WTC11 (cell line): Measurements from ENCODE around the gene TRMT2A. TPM values are rescaled to one million over a fixed set of nuclear protein-coding genes. Genes with fewer than 3 reads are reported as not detected.

Experiments used
- ATAC-seq: fragments of 200-7000 bp; cut with Tn5 transposase; 2 replicates; pipeline ENCODE4 v1.10.0; 2021; ENCODE audit warnings: mild to moderate bottlenecking, moderate library complexity
- CTCF ChIA-PET: fragments of 300-600 bp; sonication (Branson Sonifier 250); formaldehyde crosslinking; loops from one replicate; lab custom pipeline; 2021; ENCODE audit warnings: antibody characterized with exemption; lab: Charles Lee
- POLR2A ChIA-PET: fragments of 350-600 bp; sonication (Branson Sonifier 250); formaldehyde crosslinking; loops from one replicate; lab custom pipeline; 2021; ENCODE audit warnings: antibody characterized with exemption; lab: Charles Lee
- DNase-seq: peaks from one replicate; pipeline ENCODE4 v3.0.0; 2021; ENCODE audit warnings: low spot score
- H3K27ac Mint-ChIP-seq: 2 replicates; pipeline ENCODE4 v1.8.0; 2021; ENCODE audit warnings: mixed read lengths
- H3K27me3 Mint-ChIP-seq: 2 replicates; pipeline ENCODE4 v1.8.0; 2021; ENCODE audit warnings: low read depth, mild to moderate bottlenecking, moderate library complexity, mixed read lengths
- H3K36me3 Mint-ChIP-seq: 2 replicates; pipeline ENCODE4 v1.8.0; 2021; ENCODE audit warnings: mixed read lengths
- H3K4me1 Mint-ChIP-seq: 2 replicates; pipeline ENCODE4 v1.8.0; 2022; ENCODE audit warnings: mixed read lengths
- H3K4me3 Mint-ChIP-seq: 2 replicates; pipeline ENCODE4 v1.8.0; 2021; ENCODE audit warnings: mild to moderate bottlenecking, moderate library complexity, mixed read lengths
- H3K9me3 Mint-ChIP-seq: 2 replicates; pipeline ENCODE4 v1.8.0; 2021; ENCODE audit warnings: mixed read lengths
- E2F4 ChIP-seq: sonication (generic); formaldehyde crosslinking; IDR thresholded peaks from 2 replicates; pipeline ENCODE4 v1.8.1; 2022; ENCODE audit warnings: low read depth, mild to moderate bottlenecking, moderate library complexity, missing genetic modification reagents, borderline replicate concordance
- E2F5 ChIP-seq: sonication (generic); formaldehyde crosslinking; IDR thresholded peaks from 2 replicates; pipeline ENCODE4 v1.8.1; 2022; ENCODE audit warnings: mild to moderate bottlenecking, moderate library complexity, missing genetic modification reagents
- EMX1 ChIP-seq: fragments of 250-450 bp; sonication (Bioruptor Pico); IDR thresholded peaks from 2 replicates; pipeline ENCODE4 v1.8.0; 2021; ENCODE audit warnings: mild to moderate bottlenecking
- NFATC4 ChIP-seq: fragments of 250-450 bp; sonication (Bioruptor Pico); IDR thresholded peaks from 2 replicates; pipeline ENCODE4 v1.9.0; 2021; ENCODE audit warnings: mild to moderate bottlenecking
- OVOL2 ChIP-seq: fragments of 250-450 bp; sonication (Bioruptor Pico); IDR thresholded peaks from 2 replicates; pipeline ENCODE4 v1.9.0; 2021; ENCODE audit warnings: mild to moderate bottlenecking, borderline replicate concordance
- TEAD4 ChIP-seq: sonication (generic); formaldehyde crosslinking; IDR thresholded peaks from 2 replicates; pipeline ENCODE4 v1.8.0; 2022; ENCODE audit warnings: mild to moderate bottlenecking, missing genetic modification reagents
- ZNF423 ChIP-seq: fragments of 250-450 bp; sonication (Bioruptor Pico); IDR thresholded peaks from 2 replicates; pipeline ENCODE4 v2.1.2; 2022; ENCODE audit warnings: mild to moderate bottlenecking, moderate library complexity
- total RNA-seq: library from RNA; stranded (reverse); gene quantifications from 3 replicates; pipeline ENCODE4 v1.2.3, GENCODE V29; 2021
- TF ChIP-seq, protein P1 (sequence below): sonication (generic); formaldehyde crosslinking; IDR thresholded peaks from 2 replicates; pipeline ENCODE4 v1.8.0; 2023; ENCODE audit warnings: missing genetic modification reagents, mild to moderate bottlenecking, borderline replicate concordance
- TF ChIP-seq, protein P2 (sequence below): sonication (generic); formaldehyde crosslinking; IDR thresholded peaks from 2 replicates; pipeline ENCODE4 v1.8.1; 2023; ENCODE audit warnings: mild to moderate bottlenecking, missing genetic modification reagents, moderate library complexity
- TF ChIP-seq, protein P3 (sequence below): sonication (generic); formaldehyde crosslinking; IDR thresholded peaks from 2 replicates; pipeline ENCODE4 v1.8.0; 2022; ENCODE audit warnings: mild to moderate bottlenecking, missing genetic modification reagents
- TF ChIP-seq, protein P4 (sequence below): sonication (generic); formaldehyde crosslinking; IDR thresholded peaks from 2 replicates; pipeline ENCODE4 v1.8.0; 2022; ENCODE audit warnings: mild to moderate bottlenecking, missing genetic modification reagents
- TF ChIP-seq, protein P5 (sequence below): sonication (generic); formaldehyde crosslinking; IDR thresholded peaks from 2 replicates; pipeline ENCODE4 v1.8.1; 2023; ENCODE audit warnings: mild to moderate bottlenecking, missing genetic modification reagents
- TF ChIP-seq, protein P6 (sequence below): sonication (generic); formaldehyde crosslinking; IDR thresholded peaks from 2 replicates; pipeline ENCODE4 v1.8.1; 2023; ENCODE audit warnings: mild to moderate bottlenecking, missing genetic modification reagents, moderate library complexity

Gene TRMT2A
- total RNA-seq, 1 experiment from 2014 or later, result 68.6 TPM

GRCh38 chr22:20095521-20095920 lies 21.5 kb downstream of the TRMT2A start:
- ChIA-PET POLR2A (no interaction called here), CTCF (no interaction called here)
- Mint-ChIP-seq H3K27me3 (no peaks in the 10 kb centered on the region), H3K9me3 (no peaks in the 10 kb centered on the region), H3K36me3 (peaks cover 93% of the 10 kb centered on the region), H3K27ac (no peak overlapping the region), H3K4me3 (no peak overlapping the region), H3K4me1 (peaks cover 12% of the 10 kb centered on the region)
- TF ChIP-seq, protein P1, sequence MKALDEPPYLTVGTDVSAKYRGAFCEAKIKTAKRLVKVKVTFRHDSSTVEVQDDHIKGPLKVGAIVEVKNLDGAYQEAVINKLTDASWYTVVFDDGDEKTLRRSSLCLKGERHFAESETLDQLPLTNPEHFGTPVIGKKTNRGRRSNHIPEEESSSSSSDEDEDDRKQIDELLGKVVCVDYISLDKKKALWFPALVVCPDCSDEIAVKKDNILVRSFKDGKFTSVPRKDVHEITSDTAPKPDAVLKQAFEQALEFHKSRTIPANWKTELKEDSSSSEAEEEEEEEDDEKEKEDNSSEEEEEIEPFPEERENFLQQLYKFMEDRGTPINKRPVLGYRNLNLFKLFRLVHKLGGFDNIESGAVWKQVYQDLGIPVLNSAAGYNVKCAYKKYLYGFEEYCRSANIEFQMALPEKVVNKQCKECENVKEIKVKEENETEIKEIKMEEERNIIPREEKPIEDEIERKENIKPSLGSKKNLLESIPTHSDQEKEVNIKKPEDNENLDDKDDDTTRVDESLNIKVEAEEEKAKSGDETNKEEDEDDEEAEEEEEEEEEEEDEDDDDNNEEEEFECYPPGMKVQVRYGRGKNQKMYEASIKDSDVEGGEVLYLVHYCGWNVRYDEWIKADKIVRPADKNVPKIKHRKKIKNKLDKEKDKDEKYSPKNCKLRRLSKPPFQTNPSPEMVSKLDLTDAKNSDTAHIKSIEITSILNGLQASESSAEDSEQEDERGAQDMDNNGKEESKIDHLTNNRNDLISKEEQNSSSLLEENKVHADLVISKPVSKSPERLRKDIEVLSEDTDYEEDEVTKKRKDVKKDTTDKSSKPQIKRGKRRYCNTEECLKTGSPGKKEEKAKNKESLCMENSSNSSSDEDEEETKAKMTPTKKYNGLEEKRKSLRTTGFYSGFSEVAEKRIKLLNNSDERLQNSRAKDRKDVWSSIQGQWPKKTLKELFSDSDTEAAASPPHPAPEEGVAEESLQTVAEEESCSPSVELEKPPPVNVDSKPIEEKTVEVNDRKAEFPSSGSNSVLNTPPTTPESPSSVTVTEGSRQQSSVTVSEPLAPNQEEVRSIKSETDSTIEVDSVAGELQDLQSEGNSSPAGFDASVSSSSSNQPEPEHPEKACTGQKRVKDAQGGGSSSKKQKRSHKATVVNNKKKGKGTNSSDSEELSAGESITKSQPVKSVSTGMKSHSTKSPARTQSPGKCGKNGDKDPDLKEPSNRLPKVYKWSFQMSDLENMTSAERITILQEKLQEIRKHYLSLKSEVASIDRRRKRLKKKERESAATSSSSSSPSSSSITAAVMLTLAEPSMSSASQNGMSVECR (CRISPR knock-in tag), result no peak
- TF ChIP-seq, protein P2, sequence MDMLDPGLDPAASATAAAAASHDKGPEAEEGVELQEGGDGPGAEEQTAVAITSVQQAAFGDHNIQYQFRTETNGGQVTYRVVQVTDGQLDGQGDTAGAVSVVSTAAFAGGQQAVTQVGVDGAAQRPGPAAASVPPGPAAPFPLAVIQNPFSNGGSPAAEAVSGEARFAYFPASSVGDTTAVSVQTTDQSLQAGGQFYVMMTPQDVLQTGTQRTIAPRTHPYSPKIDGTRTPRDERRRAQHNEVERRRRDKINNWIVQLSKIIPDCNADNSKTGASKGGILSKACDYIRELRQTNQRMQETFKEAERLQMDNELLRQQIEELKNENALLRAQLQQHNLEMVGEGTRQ (CRISPR knock-in tag), result no peak
- TF ChIP-seq, protein P3, sequence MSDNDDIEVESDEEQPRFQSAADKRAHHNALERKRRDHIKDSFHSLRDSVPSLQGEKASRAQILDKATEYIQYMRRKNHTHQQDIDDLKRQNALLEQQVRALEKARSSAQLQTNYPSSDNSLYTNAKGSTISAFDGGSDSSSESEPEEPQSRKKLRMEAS (CRISPR knock-in tag), result no peak
- TF ChIP-seq ZNF423 (CRISPR knock-in tag) (no peak), E2F5 (CRISPR knock-in tag) (no peak), NFATC4 (CRISPR knock-in tag) (no peak), OVOL2 (CRISPR knock-in tag) (no peak), TEAD4 (CRISPR knock-in tag) (no peak), E2F4 (CRISPR knock-in tag) (no peak), EMX1 (CRISPR knock-in tag) (no peak)
- TF ChIP-seq, protein P4, sequence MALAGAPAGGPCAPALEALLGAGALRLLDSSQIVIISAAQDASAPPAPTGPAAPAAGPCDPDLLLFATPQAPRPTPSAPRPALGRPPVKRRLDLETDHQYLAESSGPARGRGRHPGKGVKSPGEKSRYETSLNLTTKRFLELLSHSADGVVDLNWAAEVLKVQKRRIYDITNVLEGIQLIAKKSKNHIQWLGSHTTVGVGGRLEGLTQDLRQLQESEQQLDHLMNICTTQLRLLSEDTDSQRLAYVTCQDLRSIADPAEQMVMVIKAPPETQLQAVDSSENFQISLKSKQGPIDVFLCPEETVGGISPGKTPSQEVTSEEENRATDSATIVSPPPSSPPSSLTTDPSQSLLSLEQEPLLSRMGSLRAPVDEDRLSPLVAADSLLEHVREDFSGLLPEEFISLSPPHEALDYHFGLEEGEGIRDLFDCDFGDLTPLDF (CRISPR knock-in tag), result no peak
- TF ChIP-seq, protein P5, sequence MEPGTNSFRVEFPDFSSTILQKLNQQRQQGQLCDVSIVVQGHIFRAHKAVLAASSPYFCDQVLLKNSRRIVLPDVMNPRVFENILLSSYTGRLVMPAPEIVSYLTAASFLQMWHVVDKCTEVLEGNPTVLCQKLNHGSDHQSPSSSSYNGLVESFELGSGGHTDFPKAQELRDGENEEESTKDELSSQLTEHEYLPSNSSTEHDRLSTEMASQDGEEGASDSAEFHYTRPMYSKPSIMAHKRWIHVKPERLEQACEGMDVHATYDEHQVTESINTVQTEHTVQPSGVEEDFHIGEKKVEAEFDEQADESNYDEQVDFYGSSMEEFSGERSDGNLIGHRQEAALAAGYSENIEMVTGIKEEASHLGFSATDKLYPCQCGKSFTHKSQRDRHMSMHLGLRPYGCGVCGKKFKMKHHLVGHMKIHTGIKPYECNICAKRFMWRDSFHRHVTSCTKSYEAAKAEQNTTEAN (CRISPR knock-in tag), result no peak
- TF ChIP-seq, protein P6, sequence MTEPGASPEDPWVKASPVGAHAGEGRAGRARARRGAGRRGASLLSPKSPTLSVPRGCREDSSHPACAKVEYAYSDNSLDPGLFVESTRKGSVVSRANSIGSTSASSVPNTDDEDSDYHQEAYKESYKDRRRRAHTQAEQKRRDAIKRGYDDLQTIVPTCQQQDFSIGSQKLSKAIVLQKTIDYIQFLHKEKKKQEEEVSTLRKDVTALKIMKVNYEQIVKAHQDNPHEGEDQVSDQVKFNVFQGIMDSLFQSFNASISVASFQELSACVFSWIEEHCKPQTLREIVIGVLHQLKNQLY (CRISPR knock-in tag), result no peak
- no peak for DNase-seq
- no peak for ATAC-seq
